GM13977 (cell line): ENCODE results near the gene C2CD2.

Source experiments
- DNase-seq: peaks from one replicate; pipeline ENCODE4 v3.0.0; 2012; ENCODE audit warnings: low spot score
- in situ Hi-C: fragments of 300-500 bp; cut with MboI; formaldehyde crosslinking; loops from one replicate; pipeline ENCODE4 v1.12.0; 2022; ENCODE audit warnings: low sequenced_read_pairs, low pct_unique_long_range_greater_than_20kb, mixed read lengths, inconsistent platforms; ENCODE audit not compliant: unreplicated experiment
- TF ChIP-seq, protein P1 (sequence below): IDR thresholded peaks from 2 replicates; pipeline ENCODE4 v1.5.1; 2012; ENCODE audit warnings: mild to moderate bottlenecking, control low read depth; ENCODE audit not compliant: insufficient read depth; ENCODE audit errors: extremely low read depth, missing control alignments

The C2CD2 gene

DNA sequence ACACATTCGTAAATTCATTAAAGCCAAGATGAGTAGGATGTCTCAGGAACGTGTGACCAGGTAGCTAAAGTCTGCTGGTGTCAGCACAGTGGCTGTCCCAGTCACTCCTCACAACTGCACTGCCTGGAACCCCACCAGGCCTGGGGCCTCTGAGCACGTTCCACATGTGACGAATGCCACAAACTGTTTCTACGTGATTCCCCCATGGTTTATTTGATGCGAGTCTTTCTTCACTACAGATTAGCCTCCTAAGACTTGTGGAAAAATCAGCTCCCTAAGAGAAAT, 107.8 kb downstream of the C2CD2 start:
- in situ Hi-C loops = no loop called here
- no peak for DNase-seq
- TF ChIP-seq, protein P1, sequence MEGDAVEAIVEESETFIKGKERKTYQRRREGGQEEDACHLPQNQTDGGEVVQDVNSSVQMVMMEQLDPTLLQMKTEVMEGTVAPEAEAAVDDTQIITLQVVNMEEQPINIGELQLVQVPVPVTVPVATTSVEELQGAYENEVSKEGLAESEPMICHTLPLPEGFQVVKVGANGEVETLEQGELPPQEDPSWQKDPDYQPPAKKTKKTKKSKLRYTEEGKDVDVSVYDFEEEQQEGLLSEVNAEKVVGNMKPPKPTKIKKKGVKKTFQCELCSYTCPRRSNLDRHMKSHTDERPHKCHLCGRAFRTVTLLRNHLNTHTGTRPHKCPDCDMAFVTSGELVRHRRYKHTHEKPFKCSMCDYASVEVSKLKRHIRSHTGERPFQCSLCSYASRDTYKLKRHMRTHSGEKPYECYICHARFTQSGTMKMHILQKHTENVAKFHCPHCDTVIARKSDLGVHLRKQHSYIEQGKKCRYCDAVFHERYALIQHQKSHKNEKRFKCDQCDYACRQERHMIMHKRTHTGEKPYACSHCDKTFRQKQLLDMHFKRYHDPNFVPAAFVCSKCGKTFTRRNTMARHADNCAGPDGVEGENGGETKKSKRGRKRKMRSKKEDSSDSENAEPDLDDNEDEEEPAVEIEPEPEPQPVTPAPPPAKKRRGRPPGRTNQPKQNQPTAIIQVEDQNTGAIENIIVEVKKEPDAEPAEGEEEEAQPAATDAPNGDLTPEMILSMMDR = no peak

DNA sequence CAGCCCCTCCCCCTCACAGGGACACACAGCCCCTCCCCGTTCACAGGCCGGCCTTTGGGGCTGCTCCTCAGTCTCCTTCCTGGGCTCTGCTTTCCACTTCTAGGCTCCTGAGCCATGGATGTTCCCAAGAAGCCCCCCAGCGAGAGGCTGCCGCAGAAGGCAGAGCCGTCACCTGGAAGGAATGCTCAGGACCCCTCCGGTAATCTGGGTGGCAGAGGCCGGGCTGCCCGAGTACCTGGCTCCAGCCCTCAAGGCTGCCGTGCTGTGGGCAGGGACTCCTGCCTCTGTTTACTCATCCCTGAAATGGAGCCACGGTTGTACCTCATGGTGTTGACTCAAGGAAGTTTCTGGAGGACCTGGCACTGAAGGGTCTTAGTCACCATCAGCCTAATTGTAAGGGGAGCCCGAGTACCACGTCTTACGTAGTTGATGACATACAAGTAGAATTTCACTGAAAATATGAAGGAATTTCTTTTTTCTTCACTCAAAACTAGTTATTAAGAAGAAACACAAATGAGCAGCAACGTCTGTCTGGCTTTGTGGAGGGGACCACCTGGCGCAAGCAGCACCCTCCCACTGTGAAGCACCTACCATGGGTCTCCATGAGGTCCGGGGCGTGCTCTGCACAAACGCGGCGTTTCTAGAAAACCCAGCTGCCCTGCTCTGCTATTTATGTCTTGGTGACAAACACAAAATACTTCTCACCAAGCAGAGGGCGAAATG, 108.3 kb downstream of the C2CD2 start:
- TF ChIP-seq, protein P1 = no peak
- in situ Hi-C loops = no loop called here
- DNase-seq = no peak

DNA sequence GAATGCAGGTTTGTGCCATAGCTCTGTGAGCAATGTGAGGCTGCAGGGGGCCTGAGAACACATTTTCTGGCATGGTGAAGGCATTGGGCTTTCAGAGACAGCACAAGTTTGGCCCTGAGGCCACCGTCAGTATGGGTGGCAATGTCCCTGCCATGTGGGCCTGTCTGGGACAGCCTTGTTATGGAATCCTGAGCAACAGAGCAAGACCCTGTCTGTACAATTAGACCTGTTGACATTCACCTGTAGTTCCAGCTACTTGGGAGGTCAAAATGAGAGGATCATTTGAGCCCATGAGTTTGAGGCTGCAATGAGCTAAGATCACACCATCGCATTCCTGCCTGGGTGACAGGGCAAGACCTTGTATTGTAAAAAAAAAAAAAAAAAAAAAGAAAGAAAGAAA, 110.2 kb downstream of the C2CD2 start:
- TF ChIP-seq, protein P1 = no peak
- in situ Hi-C loops = no loop called here
- DNase-seq = no peak

DNA sequence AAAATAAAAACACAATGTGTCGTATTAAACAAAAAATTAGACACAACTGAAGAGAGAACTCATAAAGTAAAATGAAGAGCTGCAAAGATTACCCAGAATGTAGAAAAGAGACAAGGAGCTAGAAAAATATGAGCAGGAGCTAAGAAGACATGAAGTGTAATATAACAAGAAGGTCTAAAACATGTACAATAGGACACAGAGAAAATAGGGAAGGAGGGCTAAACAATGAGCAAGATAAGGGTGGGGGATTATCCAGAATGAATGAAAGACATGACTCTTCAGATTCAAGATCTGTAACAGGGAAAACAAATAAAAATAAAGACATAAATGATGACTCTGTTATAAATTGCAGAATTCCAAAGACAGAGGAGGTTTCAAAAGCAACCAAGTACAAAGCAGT, 112.9 kb downstream of the C2CD2 start:
- TF ChIP-seq, protein P1 = no peak
- in situ Hi-C loops = no loop called here
- no peak for DNase-seq

DNA sequence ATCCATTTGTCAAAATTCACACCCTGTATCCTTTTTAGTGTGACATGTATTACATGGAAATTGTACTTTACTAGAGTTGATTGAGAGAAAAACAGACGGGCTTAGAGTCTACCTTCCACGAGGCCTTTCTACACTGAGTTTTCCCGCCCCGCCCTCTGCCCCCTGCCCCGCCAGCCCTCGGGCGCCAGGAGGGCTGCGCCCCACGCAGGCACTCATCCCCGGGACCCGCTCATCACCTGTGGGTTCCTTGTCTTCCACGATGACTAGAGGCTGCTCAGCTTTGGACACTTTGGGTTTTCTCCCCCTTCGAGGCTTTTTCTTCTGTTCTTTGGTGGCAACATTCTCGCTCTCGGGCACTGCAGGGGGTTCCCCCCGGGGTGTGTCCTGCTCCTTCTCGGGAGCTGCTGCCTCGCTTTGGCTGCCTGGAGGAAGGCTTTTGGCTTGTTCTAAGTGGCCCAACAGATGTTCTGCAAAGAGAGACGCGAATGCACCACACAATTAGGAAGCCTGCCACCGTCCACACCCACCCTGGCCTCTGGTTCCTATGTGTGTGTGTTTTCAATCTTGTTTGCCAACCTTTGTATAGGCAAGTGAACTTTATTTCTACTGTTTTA, 114.3 kb downstream of the C2CD2 start:
- in situ Hi-C loops = no loop called here
- TF ChIP-seq, protein P1 = no peak
- DNase-seq = no peak

DNA sequence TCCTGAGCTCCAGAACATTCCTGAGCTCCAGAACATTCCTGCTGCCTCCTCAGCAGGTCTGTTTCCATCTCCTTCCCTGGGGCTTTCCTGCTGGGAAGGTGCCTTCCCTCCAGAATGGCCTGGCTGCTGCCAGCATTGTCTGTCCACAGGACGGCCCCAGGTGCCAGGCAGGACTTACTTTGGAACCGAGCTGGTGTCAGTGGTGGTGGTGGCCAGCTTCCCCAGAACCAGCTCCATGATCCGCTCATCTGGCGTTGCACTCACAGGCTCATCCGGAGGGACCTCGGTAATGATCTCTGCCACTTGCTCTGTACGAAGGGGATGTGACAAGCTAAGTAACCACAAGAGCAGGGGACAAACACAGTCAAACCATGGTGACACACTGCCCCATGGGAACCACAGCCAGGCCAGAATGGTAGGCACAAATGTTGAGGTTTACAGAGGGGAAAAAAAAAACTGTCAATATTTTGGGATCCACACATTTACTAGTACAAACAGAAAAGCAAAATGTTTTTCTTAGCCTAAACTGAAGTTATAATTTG, 116.0 kb downstream of the C2CD2 start:
- TF ChIP-seq, protein P1 = no peak
- no peak for DNase-seq
- in situ Hi-C loops = no loop called here
